OCI-LY7 (cell line): Measurements from ENCODE around the gene DCAF11.

Experiments
- EZH2phosphoT487 ChIP-seq: fragments of 200-600 bp; sonication (generic); IDR thresholded peaks from 2 replicates; pipeline ENCODE4 v1.6.1; 2018; ENCODE audit warnings: low read depth, borderline replicate concordance, mild to moderate bottlenecking, mixed run types, antibody characterized with exemption, low read length, moderate library complexity, mixed read lengths
- TF ChIP-seq, protein P1 (sequence below): fragments of 200-600 bp; sonication (generic); conservative IDR thresholded peaks from 2 replicates; pipeline ENCODE4 v1.5.1; 2014; ENCODE audit warnings: mild to moderate bottlenecking, antibody characterized with exemption, low read length, moderate library complexity, mixed read lengths

DNA sequence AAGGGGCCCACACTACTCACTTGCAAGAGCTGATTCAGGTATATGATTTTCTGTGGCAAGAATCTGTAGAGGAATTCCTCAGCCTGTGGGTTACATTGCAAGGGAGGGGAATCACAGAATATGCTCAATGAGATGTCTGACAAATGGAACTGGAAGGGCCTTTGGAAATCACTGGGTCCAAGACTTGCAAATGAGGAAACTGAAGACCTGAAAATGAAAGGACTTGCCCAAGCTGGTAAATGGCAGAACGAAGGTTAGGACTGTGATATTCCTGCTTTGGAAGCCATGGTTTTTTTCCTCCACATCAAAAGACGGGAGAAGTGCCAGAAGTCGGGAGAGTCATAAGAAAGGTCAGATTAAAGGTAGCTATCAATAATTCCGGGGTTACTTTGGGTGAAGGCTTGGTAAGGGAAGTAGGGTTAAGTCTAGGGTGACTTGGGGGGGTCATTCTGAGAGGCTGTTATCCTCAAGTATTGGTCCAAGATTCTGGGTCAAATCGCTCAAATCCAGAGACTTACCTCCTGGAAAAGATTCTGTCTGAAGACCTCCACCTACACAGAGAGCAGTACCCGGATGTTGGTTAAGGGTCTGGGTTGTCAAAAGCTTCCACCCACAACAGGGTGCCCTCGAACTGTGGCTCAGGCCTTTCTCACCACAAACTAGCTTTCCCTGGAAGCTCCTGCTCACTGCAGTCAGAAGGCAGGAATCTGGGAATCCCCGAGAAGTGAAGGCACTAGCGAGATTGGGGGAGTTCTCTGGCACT is 31.3 kb downstream of the DCAF11 start:
- TF ChIP-seq, protein P1, sequence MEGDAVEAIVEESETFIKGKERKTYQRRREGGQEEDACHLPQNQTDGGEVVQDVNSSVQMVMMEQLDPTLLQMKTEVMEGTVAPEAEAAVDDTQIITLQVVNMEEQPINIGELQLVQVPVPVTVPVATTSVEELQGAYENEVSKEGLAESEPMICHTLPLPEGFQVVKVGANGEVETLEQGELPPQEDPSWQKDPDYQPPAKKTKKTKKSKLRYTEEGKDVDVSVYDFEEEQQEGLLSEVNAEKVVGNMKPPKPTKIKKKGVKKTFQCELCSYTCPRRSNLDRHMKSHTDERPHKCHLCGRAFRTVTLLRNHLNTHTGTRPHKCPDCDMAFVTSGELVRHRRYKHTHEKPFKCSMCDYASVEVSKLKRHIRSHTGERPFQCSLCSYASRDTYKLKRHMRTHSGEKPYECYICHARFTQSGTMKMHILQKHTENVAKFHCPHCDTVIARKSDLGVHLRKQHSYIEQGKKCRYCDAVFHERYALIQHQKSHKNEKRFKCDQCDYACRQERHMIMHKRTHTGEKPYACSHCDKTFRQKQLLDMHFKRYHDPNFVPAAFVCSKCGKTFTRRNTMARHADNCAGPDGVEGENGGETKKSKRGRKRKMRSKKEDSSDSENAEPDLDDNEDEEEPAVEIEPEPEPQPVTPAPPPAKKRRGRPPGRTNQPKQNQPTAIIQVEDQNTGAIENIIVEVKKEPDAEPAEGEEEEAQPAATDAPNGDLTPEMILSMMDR = no peak
- no peak for TF ChIP-seq EZH2phosphoT487
